Measurements from ENCODE around the gene MAGI2. TPM values are rescaled to one million over a fixed set of nuclear protein-coding genes. Genes with fewer than 3 reads are reported as not detected.
"Not testable (repeated sequence)": the region's sequence is repeated elsewhere in the genome, so short reads cannot be mapped to it uniquely, and the experiment has no call there.

MAGI2 gene
- total RNA-seq, 1 donor from 2014 or later: 11.4 TPM

- Mint-ChIP-seq H3K27me3 (no peaks in the 10 kb centered on the region), H3K4me1 (ENCODE audit: low read depth) (no peaks in the 10 kb centered on the region), H3K4me3 (ENCODE audit: low read depth) (no peak overlapping the region), H3K9me3 (ENCODE audit: low read depth) (no peaks in the 10 kb centered on the region), H3K27ac (no peak overlapping the region), H3K36me3 (ENCODE audit: insufficient read depth) (no peaks in the 10 kb centered on the region)
- DNase-seq (ENCODE audit: low spot score, unreplicated experiment): no peak
- TF ChIP-seq CTCF (IDR thresholded peaks at IDR 0.05; ENCODE audit: unreplicated experiment): no peak
These were observed 418.7 kb downstream of the MAGI2 start for GRCh38 chr7:79034730-79035129.

DNA sequence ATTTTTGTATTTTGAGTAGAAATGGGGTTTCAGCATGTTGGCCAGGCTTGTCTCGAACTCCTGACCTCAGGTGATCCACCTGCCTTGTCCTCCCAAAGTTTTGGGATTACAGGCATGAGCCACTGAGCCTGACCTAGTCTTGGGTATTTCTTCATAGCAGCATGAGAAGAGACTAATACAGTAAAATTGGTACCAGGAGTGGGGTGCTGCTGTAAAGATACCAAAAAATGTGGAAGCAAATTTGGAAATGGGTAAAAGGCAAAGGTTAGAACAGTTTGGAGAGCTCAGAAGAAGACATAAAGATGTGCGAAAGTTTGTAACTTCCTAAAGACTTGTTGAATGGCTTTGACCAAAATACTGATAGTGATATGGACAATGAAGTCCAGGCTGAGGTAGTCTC is 433.8 kb downstream of the MAGI2 start:
- H3K4me3 Mint-ChIP-seq (ENCODE audit: low read depth); H3K27me3 Mint-ChIP-seq; H3K36me3 Mint-ChIP-seq (ENCODE audit: insufficient read depth); DNase-seq (ENCODE audit: low spot score, unreplicated experiment); H3K27ac Mint-ChIP-seq; H3K4me1 Mint-ChIP-seq (ENCODE audit: low read depth): not testable (repeated sequence)
- H3K9me3 Mint-ChIP-seq (ENCODE audit: low read depth): peaks cover 36% of the 10 kb centered on the region

GRCh38 chr7:79011921-79012320 is 441.5 kb downstream of the MAGI2 start:
- no peak for TF ChIP-seq CTCF (IDR thresholded peaks at IDR 0.05; ENCODE audit: unreplicated experiment)
- Mint-ChIP-seq H3K27ac (no peak overlapping the region), H3K36me3 (ENCODE audit: insufficient read depth) (no peaks in the 10 kb centered on the region), H3K4me3 (ENCODE audit: low read depth) (no peak overlapping the region), H3K9me3 (ENCODE audit: low read depth) (no peaks in the 10 kb centered on the region), H3K4me1 (ENCODE audit: low read depth) (peaks cover 1% of the 10 kb centered on the region), H3K27me3 (peaks cover 9% of the 10 kb centered on the region)
- DNase-seq (ENCODE audit: low spot score, unreplicated experiment): no peak

DNA sequence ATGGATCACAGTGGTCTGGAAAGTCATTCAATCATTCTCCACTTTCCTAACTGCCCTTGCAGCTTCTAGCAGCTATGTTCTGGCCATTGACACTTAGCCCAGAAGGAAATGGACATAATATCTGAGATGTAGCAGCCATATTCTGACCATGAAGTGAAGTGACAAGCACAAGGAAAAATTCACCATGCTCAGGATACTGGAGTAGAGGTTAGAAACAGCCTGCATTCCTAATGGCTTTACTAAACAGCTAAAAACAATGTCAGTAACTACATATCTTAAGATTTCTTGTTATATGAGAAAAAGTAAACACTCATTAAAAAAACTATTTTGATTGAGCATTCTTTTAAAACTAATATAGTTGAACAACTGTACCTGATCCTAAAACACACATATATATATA is 443.8 kb downstream of the MAGI2 start:
- H3K9me3 Mint-ChIP-seq (ENCODE audit: low read depth): no peaks in the 10 kb centered on the region
- H3K27me3 Mint-ChIP-seq: peaks cover 9% of the 10 kb centered on the region
- no peak for DNase-seq (ENCODE audit: low spot score, unreplicated experiment)
- no peak overlapping the region for H3K4me3 Mint-ChIP-seq (ENCODE audit: low read depth)
- no peak overlapping the region for H3K27ac Mint-ChIP-seq
- H3K4me1 Mint-ChIP-seq (ENCODE audit: low read depth): peaks cover 1% of the 10 kb centered on the region
- TF ChIP-seq CTCF (IDR thresholded peaks at IDR 0.05; ENCODE audit: unreplicated experiment): no peak
- no peaks in the 10 kb centered on the region for H3K36me3 Mint-ChIP-seq (ENCODE audit: insufficient read depth)

DNA sequence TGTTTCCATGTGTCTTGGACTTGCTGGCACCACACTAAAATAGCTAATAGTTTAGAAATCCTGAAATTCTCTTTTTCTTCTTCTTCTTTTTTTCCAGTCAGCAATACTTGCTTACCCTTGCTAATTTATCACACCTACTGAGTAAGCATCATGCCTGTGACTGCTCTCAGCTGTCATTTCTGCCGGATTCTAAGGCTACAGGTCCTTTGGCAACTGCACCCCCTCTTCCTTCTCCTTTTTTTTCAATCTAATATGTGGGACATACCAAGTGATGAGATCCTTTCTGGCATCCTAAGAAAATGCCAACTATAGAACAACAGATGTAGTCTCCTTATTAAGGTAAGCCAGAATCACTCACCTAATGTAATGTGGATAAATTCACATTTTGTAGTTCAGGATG is 444.7 kb downstream of the MAGI2 start:
- TF ChIP-seq CTCF (IDR thresholded peaks at IDR 0.05; ENCODE audit: unreplicated experiment): no peak
- H3K27me3 Mint-ChIP-seq: peaks cover 9% of the 10 kb centered on the region
- no peak overlapping the region for H3K4me3 Mint-ChIP-seq (ENCODE audit: low read depth)
- H3K4me1 Mint-ChIP-seq (ENCODE audit: low read depth): peaks cover 1% of the 10 kb centered on the region
- no peaks in the 10 kb centered on the region for H3K36me3 Mint-ChIP-seq (ENCODE audit: insufficient read depth)
- H3K9me3 Mint-ChIP-seq (ENCODE audit: low read depth): peaks cover 5% of the 10 kb centered on the region
- H3K27ac Mint-ChIP-seq: no peak overlapping the region
- DNase-seq (ENCODE audit: low spot score, unreplicated experiment): no peak

- Mint-ChIP-seq H3K36me3 (ENCODE audit: insufficient read depth) (no peaks in the 10 kb centered on the region), H3K27ac (no peak overlapping the region), H3K4me3 (ENCODE audit: low read depth) (no peak overlapping the region), H3K9me3 (ENCODE audit: low read depth) (no peaks in the 10 kb centered on the region), H3K4me1 (ENCODE audit: low read depth) (peaks cover 4% of the 10 kb centered on the region), H3K27me3 (no peaks in the 10 kb centered on the region)
- DNase-seq (ENCODE audit: low spot score, unreplicated experiment): no peak
- no peak for TF ChIP-seq CTCF (IDR thresholded peaks at IDR 0.05; ENCODE audit: unreplicated experiment)
These were observed 457.5 kb downstream of the MAGI2 start for GRCh38 chr7:78996013-78996412.
